Type B pancreatic cell (in vitro differentiated cells): ENCODE measurements around the gene LZTS3. TPM values are rescaled to one million over a fixed set of nuclear protein-coding genes. Genes with fewer than 3 reads are reported as not detected.

Experiments
- DNase-seq: peaks from one replicate; pipeline ENCODE4 v3.0.0; 2021; ENCODE audit warnings: mixed read lengths; ENCODE audit not compliant: unreplicated experiment; ENCODE audit errors: extremely low spot score
- H3K27ac Mint-ChIP-seq: 2 replicates; pipeline ENCODE4 v1.8.0; 2021; ENCODE audit warnings: mild to moderate bottlenecking, mixed read lengths
- H3K27me3 Mint-ChIP-seq: 2 replicates; pipeline ENCODE4 v1.8.0; 2021; ENCODE audit warnings: mixed read lengths
- H3K36me3 Mint-ChIP-seq: 2 replicates; pipeline ENCODE4 v1.8.0; 2021; ENCODE audit warnings: mixed read lengths
- H3K4me1 Mint-ChIP-seq: one replicate; pipeline ENCODE4 v1.8.0; 2021; ENCODE audit warnings: mixed read lengths; ENCODE audit not compliant: unreplicated experiment
- H3K4me3 Mint-ChIP-seq: 2 replicates; pipeline ENCODE4 v1.8.0; 2021; ENCODE audit warnings: mild to moderate bottlenecking, mixed read lengths
- H3K9me3 Mint-ChIP-seq: 2 replicates; pipeline ENCODE4 v1.8.0; 2021; ENCODE audit warnings: mixed read lengths
- total RNA-seq: library from RNA; stranded (reverse); gene quantifications from 2 replicates; pipeline ENCODE4 v1.2.1, GENCODE V29; 2021; ENCODE audit warnings: low replicate concordance
- TF ChIP-seq, protein P1 (sequence below): fragments of 200-600 bp; sonication (generic); conservative IDR thresholded peaks from 2 replicates; pipeline ENCODE4 v1.5.0; 2021; ENCODE audit warnings: antibody characterized with exemption, mild to moderate bottlenecking

Gene LZTS3
- total RNA-seq, 1 donor from 2014 or later, result 17.3 TPM

DNA sequence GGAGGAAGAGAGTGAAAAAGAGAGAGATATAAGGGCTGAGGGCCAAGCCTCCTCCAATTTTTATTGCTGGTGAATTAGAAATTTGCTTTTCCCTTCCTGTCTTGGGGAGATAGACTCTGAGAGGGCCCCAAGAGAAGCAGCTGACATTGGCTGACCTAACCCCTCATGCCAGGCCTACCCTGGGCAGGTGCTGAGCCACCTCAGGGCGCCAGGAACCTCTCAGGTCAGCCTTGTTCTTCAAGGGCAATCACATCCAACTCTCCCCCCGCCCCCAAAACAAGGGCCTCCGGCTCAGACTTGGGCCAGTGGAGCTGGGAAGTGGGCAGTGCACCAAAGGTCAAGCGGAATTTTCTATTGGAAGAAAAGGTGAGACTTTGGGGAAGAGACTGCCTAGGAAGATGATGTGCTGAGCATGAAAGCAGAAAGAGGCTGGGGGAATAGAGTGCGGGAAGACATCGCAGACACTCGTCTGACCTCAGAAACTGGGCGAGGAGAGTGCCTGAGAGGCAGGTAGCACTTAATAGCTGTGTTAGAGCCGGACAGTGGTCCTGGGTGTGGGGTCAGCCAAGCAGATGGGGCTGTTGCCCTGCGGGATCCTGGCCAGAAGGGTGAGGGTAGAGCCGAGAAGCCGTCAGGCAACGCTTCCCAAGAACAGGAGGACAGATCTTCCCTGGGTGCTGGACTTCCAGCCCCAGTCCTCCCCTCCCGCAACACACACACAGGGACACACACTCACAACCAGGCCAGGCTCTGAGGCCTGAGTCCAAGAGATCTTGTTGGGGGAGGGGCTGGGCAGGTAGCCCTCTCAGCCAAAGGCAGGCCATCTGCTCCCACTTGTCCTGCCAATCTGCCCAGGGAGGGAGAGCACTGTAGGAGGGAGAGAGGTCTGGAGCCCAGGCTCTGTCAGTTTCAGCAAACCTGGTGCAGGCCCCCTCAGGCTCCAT is 10.0 kb downstream of the LZTS3 start:
- no peak for DNase-seq
- Mint-ChIP-seq H3K4me3 (no peak overlapping the region), H3K4me1 (peaks cover 5% of the 10 kb centered on the region), H3K27me3 (peaks cover under 1% of the 10 kb centered on the region), H3K27ac (no peak overlapping the region), H3K9me3 (no peaks in the 10 kb centered on the region), H3K36me3 (no peaks in the 10 kb centered on the region)
- TF ChIP-seq, protein P1, sequence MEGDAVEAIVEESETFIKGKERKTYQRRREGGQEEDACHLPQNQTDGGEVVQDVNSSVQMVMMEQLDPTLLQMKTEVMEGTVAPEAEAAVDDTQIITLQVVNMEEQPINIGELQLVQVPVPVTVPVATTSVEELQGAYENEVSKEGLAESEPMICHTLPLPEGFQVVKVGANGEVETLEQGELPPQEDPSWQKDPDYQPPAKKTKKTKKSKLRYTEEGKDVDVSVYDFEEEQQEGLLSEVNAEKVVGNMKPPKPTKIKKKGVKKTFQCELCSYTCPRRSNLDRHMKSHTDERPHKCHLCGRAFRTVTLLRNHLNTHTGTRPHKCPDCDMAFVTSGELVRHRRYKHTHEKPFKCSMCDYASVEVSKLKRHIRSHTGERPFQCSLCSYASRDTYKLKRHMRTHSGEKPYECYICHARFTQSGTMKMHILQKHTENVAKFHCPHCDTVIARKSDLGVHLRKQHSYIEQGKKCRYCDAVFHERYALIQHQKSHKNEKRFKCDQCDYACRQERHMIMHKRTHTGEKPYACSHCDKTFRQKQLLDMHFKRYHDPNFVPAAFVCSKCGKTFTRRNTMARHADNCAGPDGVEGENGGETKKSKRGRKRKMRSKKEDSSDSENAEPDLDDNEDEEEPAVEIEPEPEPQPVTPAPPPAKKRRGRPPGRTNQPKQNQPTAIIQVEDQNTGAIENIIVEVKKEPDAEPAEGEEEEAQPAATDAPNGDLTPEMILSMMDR, result no peak

DNA sequence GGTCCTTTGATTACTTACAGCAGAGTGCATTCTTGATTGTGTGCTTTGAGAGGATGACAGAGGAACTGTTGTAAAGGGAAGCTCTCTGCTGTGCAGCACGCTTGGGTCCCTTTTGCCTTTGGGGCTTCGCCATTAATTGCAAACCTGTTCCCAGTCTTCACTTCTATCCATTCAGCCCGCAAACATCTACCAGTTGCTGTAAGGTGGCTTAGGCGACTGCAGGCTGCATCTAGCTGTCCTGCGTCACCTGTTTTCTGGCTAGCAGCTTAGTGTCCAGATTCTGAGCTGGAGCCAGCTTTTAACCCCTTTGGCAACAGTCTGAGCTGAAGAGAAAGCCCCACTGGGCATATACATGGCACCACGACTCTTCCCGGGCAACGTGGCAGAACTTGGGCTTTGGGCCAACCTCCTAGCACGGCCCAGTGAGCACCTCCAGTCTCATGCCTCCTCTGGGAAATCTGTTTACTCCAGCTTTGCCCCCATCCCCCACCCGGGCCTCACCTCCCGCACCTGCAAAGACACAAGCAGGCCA is 11.2 kb downstream of the LZTS3 start:
- H3K4me1 Mint-ChIP-seq, result peaks cover 15% of the 10 kb centered on the region
- H3K9me3 Mint-ChIP-seq, result no peaks in the 10 kb centered on the region
- H3K4me3 Mint-ChIP-seq, result no peak overlapping the region
- no peaks in the 10 kb centered on the region for H3K36me3 Mint-ChIP-seq
- H3K27ac Mint-ChIP-seq, result no peak overlapping the region
- TF ChIP-seq, protein P1, result no peak
- DNase-seq, result no peak
- H3K27me3 Mint-ChIP-seq, result no peaks in the 10 kb centered on the region

DNA sequence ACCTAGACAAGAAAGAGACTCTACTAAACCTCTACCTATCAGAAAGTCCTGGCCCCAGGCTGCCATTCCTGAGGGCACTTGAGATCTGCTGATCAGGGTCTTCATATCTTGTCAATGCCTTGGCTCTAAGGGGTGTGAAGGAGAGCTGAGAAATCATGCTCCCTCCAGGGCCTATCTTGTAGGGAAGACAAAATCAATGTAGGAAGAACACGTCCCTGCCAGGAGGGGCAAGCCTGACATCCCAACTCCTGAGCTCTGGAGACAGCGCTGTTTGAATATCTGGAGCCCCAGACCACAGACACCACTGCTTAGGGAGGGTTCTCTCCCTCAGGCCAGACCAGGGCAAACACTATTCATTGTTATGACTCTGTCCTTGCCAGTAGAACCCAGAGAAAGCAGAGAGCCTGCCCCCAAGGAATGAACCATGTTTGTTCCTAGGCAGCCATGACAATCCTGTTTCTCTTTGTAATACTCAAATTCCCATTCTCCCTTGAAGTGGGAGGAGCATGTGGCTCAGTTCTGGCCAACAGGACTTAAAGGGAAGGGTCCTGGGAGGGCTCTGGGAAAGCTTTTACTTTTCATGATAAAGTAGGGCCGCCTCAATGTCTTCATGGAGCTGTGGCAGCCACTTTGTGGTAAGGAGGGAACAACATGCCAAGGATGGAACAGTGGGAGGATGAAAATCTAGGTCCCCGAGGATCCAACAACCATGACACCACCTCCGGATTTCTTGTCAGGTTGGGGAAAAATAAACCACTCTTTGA is 11.9 kb downstream of the LZTS3 start:
- no peaks in the 10 kb centered on the region for H3K27me3 Mint-ChIP-seq
- H3K4me3 Mint-ChIP-seq, result peak overlapping the region; percentile 75
- no peaks in the 10 kb centered on the region for H3K9me3 Mint-ChIP-seq
- H3K36me3 Mint-ChIP-seq, result no peaks in the 10 kb centered on the region
- H3K4me1 Mint-ChIP-seq, result peaks cover 16% of the 10 kb centered on the region
- TF ChIP-seq, protein P1, result no peak
- no peak for DNase-seq
- H3K27ac Mint-ChIP-seq, result peak overlapping the region; percentile 71

DNA sequence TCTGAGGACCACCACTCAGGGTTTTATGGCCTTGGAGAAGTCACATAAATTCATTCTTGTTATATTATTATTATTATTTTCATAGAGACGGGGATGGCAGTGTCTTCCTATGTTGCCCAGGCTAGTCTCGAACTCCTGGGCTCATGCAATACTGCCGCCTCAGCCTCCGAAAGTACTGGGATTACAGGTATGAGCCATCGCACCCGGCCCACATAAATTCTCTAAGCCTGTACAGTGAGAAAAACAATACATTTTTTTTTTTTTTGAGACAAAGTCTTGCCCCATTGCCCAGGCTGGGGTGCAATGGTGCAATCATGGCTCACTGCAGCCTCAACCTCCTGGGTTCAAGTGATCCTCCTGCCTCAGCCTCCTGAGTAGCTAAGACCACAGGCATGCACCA is 12.9 kb downstream of the LZTS3 start:
- no peak overlapping the region for H3K4me3 Mint-ChIP-seq
- TF ChIP-seq, protein P1, result no peak
- no peak for DNase-seq
- no peaks in the 10 kb centered on the region for H3K27me3 Mint-ChIP-seq
- H3K9me3 Mint-ChIP-seq, result no peaks in the 10 kb centered on the region
- peaks cover 16% of the 10 kb centered on the region for H3K4me1 Mint-ChIP-seq
- H3K27ac Mint-ChIP-seq, result no peak overlapping the region
- H3K36me3 Mint-ChIP-seq, result no peaks in the 10 kb centered on the region

DNA sequence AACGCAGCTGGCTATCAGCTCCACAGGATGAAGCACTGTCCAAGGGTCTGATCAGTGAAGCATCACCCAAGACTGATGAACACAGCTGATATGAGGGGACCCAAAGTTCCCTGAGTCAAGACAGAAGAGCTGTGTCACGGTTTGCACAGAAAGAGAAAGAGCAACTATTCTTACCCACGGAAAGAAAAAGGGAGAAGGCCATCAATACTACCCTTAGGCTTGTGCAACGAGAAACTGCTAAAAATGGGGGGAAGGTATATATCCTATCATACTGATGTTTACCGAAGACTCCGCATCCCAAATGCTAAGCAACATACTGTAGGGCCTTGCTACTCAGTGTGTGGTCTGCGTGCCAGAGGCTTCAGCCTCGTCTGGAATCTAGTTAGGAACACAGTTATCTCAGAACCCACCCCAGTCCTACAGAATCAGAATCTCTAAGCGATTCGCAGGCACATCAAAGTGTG is 14.3 kb downstream of the LZTS3 start:
- H3K36me3 Mint-ChIP-seq, result no peaks in the 10 kb centered on the region
- no peaks in the 10 kb centered on the region for H3K9me3 Mint-ChIP-seq
- peak overlapping the region; percentile 98 for H3K4me3 Mint-ChIP-seq
- no peak for DNase-seq
- TF ChIP-seq, protein P1, result no peak
- H3K4me1 Mint-ChIP-seq, result peaks cover 16% of the 10 kb centered on the region
- H3K27ac Mint-ChIP-seq, result peak overlapping the region; percentile 96
- no peaks in the 10 kb centered on the region for H3K27me3 Mint-ChIP-seq
